Glutamatergic neuron (in vitro differentiated cells): ENCODE data around the gene GRID1. TPM values are rescaled to one million over a fixed set of nuclear protein-coding genes. Genes with fewer than 3 reads are reported as not detected.

Experiments used
- DNase-seq: peaks from one replicate; pipeline ENCODE4 v3.0.0; 2022
- H3K27ac Mint-ChIP-seq: one replicate; pipeline ENCODE4 v1.8.0; 2020; ENCODE audit warnings: mild to moderate bottlenecking, mixed read lengths, inconsistent platforms; ENCODE audit not compliant: unreplicated experiment
- H3K27me3 Mint-ChIP-seq: one replicate; pipeline ENCODE4 v1.8.0; 2020; ENCODE audit warnings: mild to moderate bottlenecking, moderate library complexity, mixed read lengths, inconsistent platforms; ENCODE audit not compliant: unreplicated experiment
- H3K36me3 Mint-ChIP-seq: one replicate; pipeline ENCODE4 v1.8.0; 2020; ENCODE audit warnings: mild to moderate bottlenecking, mixed read lengths, inconsistent platforms; ENCODE audit not compliant: unreplicated experiment
- H3K4me1 Mint-ChIP-seq: one replicate; pipeline ENCODE4 v1.8.0; 2020; ENCODE audit warnings: mild to moderate bottlenecking, low read depth, mixed read lengths, inconsistent platforms; ENCODE audit not compliant: unreplicated experiment
- H3K4me3 Mint-ChIP-seq: one replicate; pipeline ENCODE4 v1.8.0; 2020; ENCODE audit warnings: mild to moderate bottlenecking, mixed read lengths, inconsistent platforms; ENCODE audit not compliant: unreplicated experiment
- H3K9me3 Mint-ChIP-seq: one replicate; pipeline ENCODE4 v1.8.0; 2020; ENCODE audit warnings: mild to moderate bottlenecking, moderate library complexity, mixed read lengths, inconsistent platforms; ENCODE audit not compliant: unreplicated experiment
- CTCF ChIP-seq: fragments of 200-600 bp; sonication (generic); IDR thresholded peaks from one replicate; pipeline ENCODE4 v1.5.0; 2021; ENCODE audit not compliant: partially characterized antibody, unreplicated experiment
- total RNA-seq: library from RNA; stranded (reverse); fragmentation: NEBNext Ultra II Directional; extraction: Animal tissue kit (Norgen Biotek cat#: 25700); gene quantifications from one replicate; pipeline ENCODE4 v1.2.1, GENCODE V29; 2021; ENCODE audit not compliant: unreplicated experiment

Gene GRID1
- total RNA-seq, 1 donor from 2014 or later, result 8.0 TPM

GRCh38 chr10:85603151-85603940 lies 763.2 kb downstream of the GRID1 start:
- Mint-ChIP-seq H3K4me3 (no peak overlapping the region), H3K9me3 (peaks cover 6% of the 10 kb centered on the region), H3K27ac (no peak overlapping the region), H3K27me3 (peaks cover 4% of the 10 kb centered on the region), H3K4me1 (peaks cover 9% of the 10 kb centered on the region), H3K36me3 (no peaks in the 10 kb centered on the region)
- DNase-seq, result no peak
- TF ChIP-seq CTCF, result no peak

GRCh38 chr10:85602713-85603112 lies 763.9 kb downstream of the GRID1 start:
- H3K27ac Mint-ChIP-seq, result no peak overlapping the region
- peaks cover 9% of the 10 kb centered on the region for H3K4me1 Mint-ChIP-seq
- H3K27me3 Mint-ChIP-seq, result peaks cover 4% of the 10 kb centered on the region
- no peak overlapping the region for H3K4me3 Mint-ChIP-seq
- H3K36me3 Mint-ChIP-seq, result no peaks in the 10 kb centered on the region
- TF ChIP-seq CTCF, result no peak
- DNase-seq, result no peak
- peaks cover 6% of the 10 kb centered on the region for H3K9me3 Mint-ChIP-seq

GRCh38 chr10:85602306-85602705 lies 764.3 kb downstream of the GRID1 start:
- DNase-seq, result no peak
- H3K27me3 Mint-ChIP-seq, result peaks cover 8% of the 10 kb centered on the region
- H3K4me3 Mint-ChIP-seq, result no peak overlapping the region
- H3K36me3 Mint-ChIP-seq, result no peaks in the 10 kb centered on the region
- no peak overlapping the region for H3K27ac Mint-ChIP-seq
- H3K9me3 Mint-ChIP-seq, result peaks cover 6% of the 10 kb centered on the region
- H3K4me1 Mint-ChIP-seq, result peaks cover 13% of the 10 kb centered on the region
- no peak for TF ChIP-seq CTCF

GRCh38 chr10:85601526-85601925 lies 765.1 kb downstream of the GRID1 start:
- Mint-ChIP-seq H3K4me1 (peaks cover 19% of the 10 kb centered on the region), H3K27me3 (peaks cover 8% of the 10 kb centered on the region), H3K27ac (no peak overlapping the region), H3K4me3 (no peak overlapping the region), H3K9me3 (peaks cover 6% of the 10 kb centered on the region), H3K36me3 (no peaks in the 10 kb centered on the region)
- no peak for DNase-seq
- TF ChIP-seq CTCF, result no peak

DNA sequence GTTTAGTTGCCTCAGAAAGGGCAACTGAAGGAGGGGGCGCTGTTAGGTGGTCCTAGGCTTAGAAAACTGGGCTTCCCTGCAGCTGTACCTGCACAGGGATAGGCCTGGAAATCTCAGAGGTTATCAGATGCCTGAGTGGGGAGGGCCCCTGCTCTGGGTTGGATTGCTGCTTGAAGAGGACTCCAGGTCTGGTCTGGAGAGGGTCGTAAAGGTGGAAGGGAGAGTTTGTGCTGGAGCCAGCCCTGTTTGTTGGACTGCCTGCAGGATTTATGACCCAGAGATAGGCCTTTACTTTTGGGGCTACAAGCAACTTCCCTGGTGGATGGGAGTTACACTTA lies 765.9 kb downstream of the GRID1 start:
- Mint-ChIP-seq H3K27ac (peak overlapping the region; percentile 52), H3K4me3 (no peak overlapping the region), H3K27me3 (peaks cover 8% of the 10 kb centered on the region), H3K4me1 (peaks cover 19% of the 10 kb centered on the region), H3K36me3 (no peaks in the 10 kb centered on the region), H3K9me3 (peaks cover 6% of the 10 kb centered on the region)
- no peak for DNase-seq
- no peak for TF ChIP-seq CTCF
